Nucleus accumbens (tissue), 56 donors: Measurements from ENCODE around the gene KCTD10.
A peak's percentile ranks its signal among the peaks of the same experiment; 100 is the strongest.
"Not testable (repeated sequence)": the region's sequence is repeated elsewhere in the genome, so short reads cannot be mapped to it uniquely, and the experiment has no call there.

Experiments
- DNase-seq, 56 donors: peaks; one replicate each; lab custom pipeline; 2025; lab: John Stamatoyannopoulos, UW

Gene KCTD10

GRCh38 chr12:109452489-109452888, 24.6 kb downstream of the KCTD10 start:
- no peak for DNase-seq

GRCh38 chr12:109451400-109451799, 25.7 kb downstream of the KCTD10 start:
- DNase-seq = no peak

GRCh38 chr12:109450980-109451379, 26.1 kb downstream of the KCTD10 start:
- DNase-seq = no peak

GRCh38 chr12:109449845-109450532, 27.1 kb downstream of the KCTD10 start:
- DNase-seq = no peak

GRCh38 chr12:109448707-109449390, 28.3 kb downstream of the KCTD10 start:
- no peak for DNase-seq

- DNase-seq = no peak
These were observed 28.8 kb downstream of the KCTD10 start for GRCh38 chr12:109448272-109448671.

- DNase-seq = no peak
These were observed 29.6 kb downstream of the KCTD10 start for GRCh38 chr12:109447482-109447881.

- DNase-seq = no peak
These were observed 30.2 kb downstream of the KCTD10 start for GRCh38 chr12:109446869-109447268.

- no peak for DNase-seq
These were observed 31.9 kb downstream of the KCTD10 start for GRCh38 chr12:109445191-109445609.

- DNase-seq = no peak
These were observed 32.8 kb downstream of the KCTD10 start for GRCh38 chr12:109444259-109444658.

- DNase-seq = no peak
These were observed 33.3 kb downstream of the KCTD10 start for GRCh38 chr12:109443794-109444193.

GRCh38 chr12:109440851-109441490, 36.1 kb downstream of the KCTD10 start:
- peak in 2 of 56 donors; percentile 14 for DNase-seq

GRCh38 chr12:109439951-109440350, 37.1 kb downstream of the KCTD10 start:
- not testable (repeated sequence) for DNase-seq

- DNase-seq = no peak
These were observed 37.9 kb downstream of the KCTD10 start for GRCh38 chr12:109439181-109439580.

- no peak for DNase-seq
These were observed 40.9 kb downstream of the KCTD10 start for GRCh38 chr12:109436188-109436560.

GRCh38 chr12:109435428-109436187, 41.5 kb downstream of the KCTD10 start:
- no peak for DNase-seq

GRCh38 chr12:109434582-109434981, 42.5 kb downstream of the KCTD10 start:
- DNase-seq = no peak

GRCh38 chr12:109433618-109434017, 43.5 kb downstream of the KCTD10 start:
- DNase-seq = no peak

- peak in 34 of 56 donors; percentile 1 to 74 (median 12) for DNase-seq
These were observed 44.2 kb downstream of the KCTD10 start for GRCh38 chr12:109432842-109433304.

GRCh38 chr12:109432431-109432830, 44.7 kb downstream of the KCTD10 start:
- no peak for DNase-seq

GRCh38 chr12:109430244-109430643, 46.9 kb downstream of the KCTD10 start:
- no peak for DNase-seq
